ENCODE data around the gene HMCN1. TPM values are rescaled to one million over a fixed set of nuclear protein-coding genes. Genes with fewer than 3 reads are reported as not detected.

Gene HMCN1
- total and polyA plus RNA-seq, 2 experiments from 2014 or later: 1.6 to 8.7 TPM

DNA sequence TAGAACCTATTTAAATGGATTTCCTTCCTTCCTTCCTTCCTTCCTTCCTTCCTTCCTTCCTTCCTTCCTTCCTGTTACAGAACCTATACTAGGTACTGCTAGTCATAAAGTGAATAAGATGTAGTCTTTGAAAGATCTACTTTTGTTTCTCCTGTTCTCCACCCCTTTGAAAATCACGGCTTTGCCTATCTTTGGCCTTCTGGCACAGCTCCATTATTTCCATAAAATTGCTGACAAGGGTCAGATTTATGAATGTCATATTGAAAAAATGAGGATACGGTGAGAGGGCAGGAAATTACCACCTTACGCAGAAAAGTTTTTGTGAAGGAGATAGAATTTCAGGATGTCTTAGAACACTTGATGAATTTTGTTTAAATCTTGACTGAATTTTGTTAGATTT is 18.1 kb upstream of the HMCN1 start (continued):
- TF ChIP-seq, protein P1, sequence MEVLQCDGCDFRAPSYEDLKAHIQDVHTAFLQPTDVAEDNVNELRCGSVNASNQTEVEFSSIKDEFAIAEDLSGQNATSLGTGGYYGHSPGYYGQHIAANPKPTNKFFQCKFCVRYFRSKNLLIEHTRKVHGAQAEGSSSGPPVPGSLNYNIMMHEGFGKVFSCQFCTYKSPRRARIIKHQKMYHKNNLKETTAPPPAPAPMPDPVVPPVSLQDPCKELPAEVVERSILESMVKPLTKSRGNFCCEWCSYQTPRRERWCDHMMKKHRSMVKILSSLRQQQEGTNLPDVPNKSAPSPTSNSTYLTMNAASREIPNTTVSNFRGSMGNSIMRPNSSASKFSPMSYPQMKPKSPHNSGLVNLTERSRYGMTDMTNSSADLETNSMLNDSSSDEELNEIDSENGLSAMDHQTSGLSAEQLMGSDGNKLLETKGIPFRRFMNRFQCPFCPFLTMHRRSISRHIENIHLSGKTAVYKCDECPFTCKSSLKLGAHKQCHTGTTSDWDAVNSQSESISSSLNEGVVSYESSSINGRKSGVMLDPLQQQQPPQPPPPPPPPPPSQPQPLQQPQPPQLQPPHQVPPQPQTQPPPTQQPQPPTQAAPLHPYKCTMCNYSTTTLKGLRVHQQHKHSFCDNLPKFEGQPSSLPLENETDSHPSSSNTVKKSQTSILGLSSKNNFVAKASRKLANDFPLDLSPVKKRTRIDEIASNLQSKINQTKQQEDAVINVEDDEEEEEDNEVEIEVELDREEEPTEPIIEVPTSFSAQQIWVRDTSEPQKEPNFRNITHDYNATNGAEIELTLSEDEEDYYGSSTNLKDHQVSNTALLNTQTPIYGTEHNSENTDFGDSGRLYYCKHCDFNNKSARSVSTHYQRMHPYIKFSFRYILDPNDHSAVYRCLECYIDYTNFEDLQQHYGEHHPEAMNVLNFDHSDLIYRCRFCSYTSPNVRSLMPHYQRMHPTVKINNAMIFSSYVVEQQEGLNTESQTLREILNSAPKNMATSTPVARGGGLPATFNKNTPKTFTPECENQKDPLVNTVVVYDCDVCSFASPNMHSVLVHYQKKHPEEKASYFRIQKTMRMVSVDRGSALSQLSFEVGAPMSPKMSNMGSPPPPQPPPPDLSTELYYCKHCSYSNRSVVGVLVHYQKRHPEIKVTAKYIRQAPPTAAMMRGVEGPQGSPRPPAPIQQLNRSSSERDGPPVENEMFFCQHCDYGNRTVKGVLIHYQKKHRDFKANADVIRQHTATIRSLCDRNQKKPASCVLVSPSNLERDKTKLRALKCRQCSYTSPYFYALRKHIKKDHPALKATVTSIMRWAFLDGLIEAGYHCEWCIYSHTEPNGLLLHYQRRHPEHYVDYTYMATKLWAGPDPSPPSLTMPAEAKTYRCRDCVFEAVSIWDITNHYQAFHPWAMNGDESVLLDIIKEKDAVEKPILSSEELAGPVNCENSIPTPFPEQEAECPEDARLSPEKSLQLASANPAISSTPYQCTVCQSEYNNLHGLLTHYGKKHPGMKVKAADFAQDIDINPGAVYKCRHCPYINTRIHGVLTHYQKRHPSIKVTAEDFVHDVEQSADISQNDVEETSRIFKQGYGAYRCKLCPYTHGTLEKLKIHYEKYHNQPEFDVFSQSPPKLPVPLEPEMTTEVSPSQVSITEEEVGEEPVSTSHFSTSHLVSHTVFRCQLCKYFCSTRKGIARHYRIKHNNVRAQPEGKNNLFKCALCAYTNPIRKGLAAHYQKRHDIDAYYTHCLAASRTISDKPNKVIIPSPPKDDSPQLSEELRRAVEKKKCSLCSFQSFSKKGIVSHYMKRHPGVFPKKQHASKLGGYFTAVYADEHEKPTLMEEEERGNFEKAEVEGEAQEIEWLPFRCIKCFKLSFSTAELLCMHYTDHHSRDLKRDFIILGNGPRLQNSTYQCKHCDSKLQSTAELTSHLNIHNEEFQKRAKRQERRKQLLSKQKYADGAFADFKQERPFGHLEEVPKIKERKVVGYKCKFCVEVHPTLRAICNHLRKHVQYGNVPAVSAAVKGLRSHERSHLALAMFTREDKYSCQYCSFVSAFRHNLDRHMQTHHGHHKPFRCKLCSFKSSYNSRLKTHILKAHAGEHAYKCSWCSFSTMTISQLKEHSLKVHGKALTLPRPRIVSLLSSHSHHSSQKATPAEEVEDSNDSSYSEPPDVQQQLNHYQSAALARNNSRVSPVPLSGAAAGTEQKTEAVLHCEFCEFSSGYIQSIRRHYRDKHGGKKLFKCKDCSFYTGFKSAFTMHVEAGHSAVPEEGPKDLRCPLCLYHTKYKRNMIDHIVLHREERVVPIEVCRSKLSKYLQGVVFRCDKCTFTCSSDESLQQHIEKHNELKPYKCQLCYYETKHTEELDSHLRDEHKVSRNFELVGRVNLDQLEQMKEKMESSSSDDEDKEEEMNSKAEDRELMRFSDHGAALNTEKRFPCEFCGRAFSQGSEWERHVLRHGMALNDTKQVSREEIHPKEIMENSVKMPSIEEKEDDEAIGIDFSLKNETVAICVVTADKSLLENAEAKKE (CRISPR knock-in tag; IDR thresholded peaks at IDR 0.05): no peak
- no peak for TF ChIP-seq CTCF (conservative IDR thresholded peaks at IDR 0.05; ENCODE audit: low read depth in 2 of 2)
- TF ChIP-seq ZNF331 (CRISPR knock-in tag; IDR thresholded peaks at IDR 0.05; ENCODE audit: low read depth): no peak
- no peak for TF ChIP-seq JUNB (IDR thresholded peaks at IDR 0.05; ENCODE audit: unreplicated experiment)
- TF ChIP-seq CREB1 (CRISPR knock-in tag; IDR thresholded peaks at IDR 0.05; ENCODE audit: low read depth): no peak

DNA sequence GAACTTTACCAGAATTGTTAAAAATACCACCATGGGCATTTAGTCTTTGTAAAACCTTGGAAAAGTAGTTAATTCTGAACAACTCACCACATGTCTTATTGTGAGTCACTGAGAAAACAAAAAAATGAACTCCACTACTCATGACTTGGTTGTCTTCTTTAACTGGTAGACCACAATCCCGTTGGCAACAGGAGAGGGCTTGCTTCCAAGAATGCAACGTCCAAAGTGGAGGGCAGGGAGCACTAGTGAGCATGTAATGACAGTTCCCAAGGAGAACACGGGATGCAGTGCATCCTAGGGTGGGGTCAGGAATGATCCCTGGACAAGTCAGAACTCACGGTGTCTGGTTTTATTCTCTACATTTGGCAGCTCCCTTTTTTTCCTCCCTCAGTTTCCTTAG is 15.2 kb upstream of the HMCN1 start:
- Mint-ChIP-seq H3K27me3 (ENCODE audit: insufficient read depth, low read depth, poor library complexity) (no peaks in the 10 kb centered on the region), H3K4me3 (no peak overlapping the region), H3K36me3 (ENCODE audit: low read depth) (no peaks in the 10 kb centered on the region; the same call in 2 of the 3 replicates), H3K27ac (no peak overlapping the region), H3K4me1 (no peaks in the 10 kb centered on the region), H3K9me3 (no peaks in the 10 kb centered on the region; the same call in 2 of the 3 replicates)
- no peak overlapping the region for H2AFZ ChIP-seq
- DNase-seq (ENCODE audit: low spot score) (peak; percentile 64), ATAC-seq (peak; percentile 91)
- no peaks in the 10 kb centered on the region for H3K79me2 ChIP-seq (replicated peaks; ENCODE audit: insufficient read depth)
- no peaks in the 10 kb centered on the region for H3K27me3 ChIP-seq (ENCODE audit: insufficient read depth)
- no peaks in the 10 kb centered on the region for H3K36me3 ChIP-seq (ENCODE audit: insufficient read depth)
- H3K4me2 ChIP-seq: no peak overlapping the region
- no peak overlapping the region for H3K27ac ChIP-seq (ENCODE audit: low read depth)
- no peaks in the 10 kb centered on the region for H3K4me1 ChIP-seq (ENCODE audit: insufficient read depth)
- no peak overlapping the region for H3K4me3 ChIP-seq
- no peaks in the 10 kb centered on the region for H3F3A ChIP-seq (replicated peaks; ENCODE audit: low read depth)
- H4K20me1 ChIP-seq (replicated peaks; ENCODE audit: insufficient read depth): no peaks in the 10 kb centered on the region
- H3K9me2 ChIP-seq (ENCODE audit: insufficient read depth): 0 out of 2 replicates have a peak, but pooled peaks cover 3% of the 10 kb centered on the region
- TF ChIP-seq STAT1 (IDR thresholded peaks at IDR 0.05; ENCODE audit: unreplicated experiment) (no peak), NANOG (IDR thresholded peaks at IDR 0.05; ENCODE audit: borderline replicate concordance) (no peak), ZNF114 (CRISPR knock-in tag; IDR thresholded peaks at IDR 0.05) (no peak), JUNB (IDR thresholded peaks at IDR 0.05; ENCODE audit: unreplicated experiment) (no peak)
- TF ChIP-seq, protein P1 (CRISPR knock-in tag; IDR thresholded peaks at IDR 0.05): 0 out of 2 replicates have a peak, but pooled peaks have one; percentile 42
